NCI-H510A (cell line): ENCODE results near the gene CFAP97D2.
"Not testable (repeated sequence)": the region's sequence is repeated elsewhere in the genome, so short reads cannot be mapped to it uniquely, and the experiment has no call there.

Experiments used
- DNase-seq: peaks from one replicate; lab custom pipeline; 2025; lab: John Stamatoyannopoulos, UW

The CFAP97D2 gene

GRCh38 chr13:114179087-114179658 lies at the start of gene CFAP97D2:
Gene CFAP97D2 (plus strand): TSS chr13:114179257. CDS start chr13:114179331, 74 bp downstream.
- DNase-seq = no peak

- DNase-seq = no peak
Measured at GRCh38 chr13:114129649-114130062, 49.4 kb upstream of the CFAP97D2 start.

- DNase-seq = no peak
Measured at GRCh38 chr13:114130131-114130836, 48.8 kb upstream of the CFAP97D2 start.

GRCh38 chr13:114130837-114131582 lies 48.0 kb upstream of the CFAP97D2 start:
- no peak for DNase-seq

- no peak for DNase-seq
Measured at GRCh38 chr13:114131583-114132418, 47.3 kb upstream of the CFAP97D2 start.

- no peak for DNase-seq
Measured at GRCh38 chr13:114132419-114133121, 46.5 kb upstream of the CFAP97D2 start, which contains the start of gene RASA3. Gene RASA3 (minus strand): TSS chr13:114132623. CDS start chr13:114132489, 134 bp downstream.

GRCh38 chr13:114133126-114133525 lies 45.9 kb upstream of the CFAP97D2 start:
- DNase-seq = not testable (repeated sequence)

GRCh38 chr13:114133552-114133951 lies 45.5 kb upstream of the CFAP97D2 start:
- not testable (repeated sequence) for DNase-seq

GRCh38 chr13:114134111-114134943 lies 44.7 kb upstream of the CFAP97D2 start:
- DNase-seq = no peak

GRCh38 chr13:114134944-114135610 lies 44.0 kb upstream of the CFAP97D2 start:
- no peak for DNase-seq

GRCh38 chr13:114135731-114136171 lies 43.3 kb upstream of the CFAP97D2 start:
- DNase-seq = no peak

GRCh38 chr13:114136576-114136975 lies 42.5 kb upstream of the CFAP97D2 start:
- DNase-seq = no peak

GRCh38 chr13:114140131-114140905 lies 38.7 kb upstream of the CFAP97D2 start:
- no peak for DNase-seq

GRCh38 chr13:114140906-114141250 lies 38.2 kb upstream of the CFAP97D2 start:
- DNase-seq = no peak

GRCh38 chr13:114141261-114141996 lies 37.6 kb upstream of the CFAP97D2 start:
- DNase-seq = no peak

GRCh38 chr13:114142137-114142550 lies 36.9 kb upstream of the CFAP97D2 start:
- no peak for DNase-seq

- peak; percentile 88 for DNase-seq
Measured at GRCh38 chr13:114142640-114143490, 36.2 kb upstream of the CFAP97D2 start.
